ENCODE results near the gene CASQ1. TPM values are rescaled to one million over a fixed set of nuclear protein-coding genes. Genes with fewer than 3 reads are reported as not detected.

CASQ1 gene
- total RNA-seq, 2 donors from 2014 or later, result not detected

DNA sequence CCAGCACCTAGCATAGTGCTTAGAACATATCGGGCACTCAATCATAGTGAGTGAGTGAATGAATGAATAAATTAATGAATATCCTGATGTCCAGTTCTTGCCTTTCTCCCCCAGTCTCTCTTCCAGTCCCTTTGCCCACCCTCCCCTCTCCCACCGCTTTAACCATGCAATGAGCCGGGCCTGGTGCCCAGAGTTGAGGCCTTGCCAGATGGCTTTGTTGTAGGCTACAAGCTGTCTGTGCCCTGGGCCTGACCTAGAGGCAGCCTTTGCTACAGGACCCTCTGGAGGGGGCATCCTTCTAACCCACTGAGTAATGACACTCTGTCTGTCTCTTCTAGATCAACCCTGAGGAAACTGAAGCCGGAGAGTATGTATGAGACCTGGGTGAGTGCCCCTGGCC lies 6.9 kb downstream of the CASQ1 start:
- Mint-ChIP-seq H3K27me3 (no peaks in the 10 kb centered on the region), H3K4me1 (peaks cover 5% of the 10 kb centered on the region), H3K27ac (no peak overlapping the region), H3K4me3 (no peak overlapping the region), H3K36me3 (ENCODE audit: low read depth) (no peaks in the 10 kb centered on the region)
- DNase-seq (no peak), ATAC-seq (no peak)
- H3K9me3 ChIP-seq (ENCODE audit: control insufficient read depth, low read length, poor library complexity, severe bottlenecking), result no peaks in the 10 kb centered on the region

DNA sequence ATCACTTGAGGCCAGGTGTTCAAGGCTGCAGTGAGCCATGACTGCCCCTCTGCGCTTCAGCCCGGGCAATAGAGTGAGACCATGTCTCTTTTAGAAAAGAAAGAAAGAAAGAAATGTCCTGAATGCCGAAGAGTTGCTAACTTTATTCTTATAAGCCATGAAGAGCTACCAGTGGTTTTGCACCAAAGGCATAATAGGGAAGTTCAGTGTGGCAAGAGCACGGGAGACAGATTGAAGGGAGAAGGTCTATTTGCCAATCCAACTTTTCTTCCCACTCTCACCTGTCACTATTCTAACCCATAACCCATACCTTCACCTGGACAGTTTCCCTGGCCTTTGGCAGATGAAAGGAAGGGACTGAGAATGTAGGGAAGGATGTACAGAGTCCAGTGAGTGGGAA lies 10.4 kb downstream of the CASQ1 start:
- Mint-ChIP-seq H3K4me1 (peaks cover 14% of the 10 kb centered on the region), H3K27ac (no peak overlapping the region), H3K4me3 (no peak overlapping the region), H3K36me3 (ENCODE audit: low read depth) (no peaks in the 10 kb centered on the region), H3K27me3 (no peaks in the 10 kb centered on the region)
- no peaks in the 10 kb centered on the region for H3K9me3 ChIP-seq (ENCODE audit: control insufficient read depth, low read length, poor library complexity, severe bottlenecking)
- ATAC-seq (no peak), DNase-seq (no peak)

DNA sequence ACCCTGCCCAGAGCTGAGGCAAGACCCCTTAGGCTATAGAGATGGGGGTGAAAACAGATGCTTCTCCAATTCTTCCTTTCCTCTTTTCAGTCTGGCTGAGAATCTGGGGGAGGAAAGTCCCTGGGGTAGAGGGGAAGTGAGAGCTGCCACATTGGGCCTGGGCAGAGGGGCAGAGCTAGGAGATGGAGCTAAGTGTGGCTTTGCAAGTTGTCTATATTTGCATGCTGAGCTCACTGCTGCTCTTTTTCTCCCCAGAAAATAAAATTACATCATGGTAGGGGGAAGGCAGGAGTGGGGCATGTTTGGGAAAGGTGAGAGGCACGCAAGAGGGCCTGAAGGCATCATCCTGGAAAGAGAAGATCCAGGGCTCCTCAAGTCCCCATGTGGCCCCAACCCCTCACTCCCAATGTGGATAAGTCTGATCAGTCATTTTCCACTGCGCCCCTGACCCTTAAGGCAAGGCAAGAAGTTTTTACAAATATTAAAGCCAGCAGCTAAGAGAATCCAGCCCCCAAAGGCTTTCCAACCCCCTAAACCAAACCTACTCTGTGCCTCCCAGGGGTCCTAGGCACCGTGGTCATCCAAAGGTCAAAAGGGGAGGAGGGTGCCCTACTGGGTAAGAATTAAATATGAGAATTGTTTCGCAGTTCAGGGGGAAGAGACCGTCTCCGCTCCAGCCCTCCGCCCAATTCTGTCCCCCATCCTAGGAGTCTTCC lies 14.3 kb downstream of the CASQ1 start:
- peak overlapping the region; percentile 93 for H3K4me3 Mint-ChIP-seq
- H3K4me1 Mint-ChIP-seq, result peaks cover 50% of the 10 kb centered on the region
- H3K27ac Mint-ChIP-seq, result peak overlapping the region; percentile 92
- ATAC-seq (peak; percentile 66), DNase-seq (no peak)
- no peaks in the 10 kb centered on the region for H3K27me3 Mint-ChIP-seq
- H3K36me3 Mint-ChIP-seq (ENCODE audit: low read depth), result no peaks in the 10 kb centered on the region
- H3K9me3 ChIP-seq (ENCODE audit: control insufficient read depth, low read length, poor library complexity, severe bottlenecking), result no peaks in the 10 kb centered on the region

DNA sequence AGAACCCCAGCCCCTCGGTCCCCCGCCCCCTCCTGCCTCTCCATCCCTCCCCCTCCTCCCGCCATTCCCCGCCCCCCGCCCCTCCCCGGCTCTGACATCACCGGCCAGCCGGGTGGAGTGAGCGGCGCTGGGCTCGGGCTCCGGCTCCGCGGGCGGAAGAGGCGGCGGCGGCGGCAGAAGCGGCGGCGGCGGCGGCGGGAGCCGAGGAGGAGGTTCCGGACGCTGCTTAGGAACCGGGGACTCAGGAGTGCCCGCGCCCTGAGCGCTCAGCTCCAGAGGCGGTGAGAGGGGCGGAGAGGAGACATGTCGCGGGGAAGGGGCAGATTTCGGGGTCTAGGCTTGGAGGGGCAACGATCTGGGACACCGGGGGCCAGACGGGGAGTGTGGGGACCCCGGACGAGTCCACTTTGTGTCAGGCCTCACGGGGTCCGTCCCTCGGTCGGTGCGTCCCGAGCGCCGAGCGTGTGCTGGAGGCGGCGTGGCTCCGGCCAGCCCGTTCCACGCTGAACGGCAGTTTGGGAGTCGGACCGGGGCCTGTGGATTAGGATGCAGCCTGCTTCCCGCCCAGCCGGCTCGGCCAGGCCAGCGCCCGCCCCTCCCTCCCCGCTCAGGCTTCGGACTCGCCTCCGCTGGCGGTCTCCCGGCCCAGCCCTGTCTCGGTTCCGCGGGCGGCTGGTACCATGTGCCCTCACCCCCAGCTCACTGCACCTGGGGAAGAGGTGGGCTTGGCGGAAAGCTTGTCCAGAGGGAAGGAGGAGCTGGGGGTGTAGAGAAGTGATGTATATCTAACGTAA lies 15.1 kb downstream of the CASQ1 start, which contains the start of gene PEA15:
Gene PEA15, plus strand, starts transcription at position 143 of the 794 bp plus-strand sequence. CDS start 6,161 bp downstream, outside the sequence.
- no peaks in the 10 kb centered on the region for H3K9me3 ChIP-seq (ENCODE audit: control insufficient read depth, low read length, poor library complexity, severe bottlenecking)
- Mint-ChIP-seq H3K4me1 (peaks cover 55% of the 10 kb centered on the region), H3K36me3 (ENCODE audit: low read depth) (no peaks in the 10 kb centered on the region), H3K4me3 (peak within 1 kb of the TSS; percentile 93), H3K27me3 (no peaks in the 10 kb centered on the region), H3K27ac (peak within 1 kb of the TSS; percentile 92)
- peak; percentile 45 to 60 (median 56) for DNase-seq
- peak; percentile 75 for ATAC-seq

DNA sequence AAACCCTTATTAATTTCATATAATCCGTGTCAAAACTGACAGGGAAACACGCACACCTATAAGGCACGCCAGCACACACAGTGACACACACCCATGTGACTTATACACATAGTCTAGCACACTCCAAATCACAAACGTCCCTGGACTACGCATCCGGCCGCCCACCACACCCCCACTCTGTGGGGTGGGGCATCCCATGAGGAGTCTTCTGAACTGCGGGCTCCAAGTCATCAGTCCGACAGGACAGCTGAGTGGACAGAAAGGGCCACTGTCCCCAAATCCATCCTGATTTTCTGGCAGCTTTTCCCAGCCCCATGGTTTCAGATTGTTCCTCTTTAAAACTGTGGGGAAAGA lies 15.6 kb downstream of the CASQ1 start:
- no peaks in the 10 kb centered on the region for H3K9me3 ChIP-seq (ENCODE audit: control insufficient read depth, low read length, poor library complexity, severe bottlenecking)
- H3K4me3 Mint-ChIP-seq, result peak overlapping the region; percentile 93
- ATAC-seq (peak; percentile 59), DNase-seq (peak in 1 of 3 donors; percentile 31)
- H3K4me1 Mint-ChIP-seq, result peaks cover 56% of the 10 kb centered on the region
- no peaks in the 10 kb centered on the region for H3K36me3 Mint-ChIP-seq (ENCODE audit: low read depth)
- H3K27ac Mint-ChIP-seq, result peak overlapping the region; percentile 92
- no peaks in the 10 kb centered on the region for H3K27me3 Mint-ChIP-seq

DNA sequence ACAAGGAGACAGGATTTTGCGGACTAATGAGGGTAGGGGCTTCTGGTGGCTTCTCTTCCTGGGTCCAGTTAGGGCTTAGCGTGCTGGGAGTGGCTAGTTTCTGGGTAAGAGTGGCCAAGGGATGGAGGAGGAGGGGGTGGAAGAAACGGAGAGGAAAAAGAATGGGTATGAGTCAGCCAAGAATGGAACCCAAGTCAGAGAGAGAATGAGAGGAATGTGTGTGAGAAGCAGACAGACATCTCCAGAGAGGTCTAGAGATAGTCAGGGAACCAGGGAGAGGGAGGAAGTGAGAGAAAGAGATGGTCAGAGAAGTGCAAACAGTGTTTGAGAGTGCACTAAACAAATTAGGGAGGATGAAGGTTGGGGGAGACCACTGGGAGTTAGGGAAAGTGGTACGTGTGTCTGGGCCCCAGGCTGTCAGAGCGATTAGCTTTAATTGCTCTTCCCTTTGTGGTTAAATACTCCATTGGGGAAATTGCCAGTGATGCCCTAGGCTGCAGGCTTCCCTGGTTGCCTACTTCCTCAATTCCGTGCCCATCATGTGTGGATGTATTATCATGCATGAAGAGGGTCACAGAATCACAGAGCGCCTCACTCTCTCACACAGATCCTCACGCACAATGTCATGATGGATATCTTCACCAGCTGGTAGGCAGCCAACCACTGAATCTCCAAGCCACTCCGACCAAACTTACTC lies 16.2 kb downstream of the CASQ1 start:
- no peaks in the 10 kb centered on the region for H3K9me3 ChIP-seq (ENCODE audit: control insufficient read depth, low read length, poor library complexity, severe bottlenecking)
- H3K27me3 Mint-ChIP-seq, result no peaks in the 10 kb centered on the region
- H3K4me1 Mint-ChIP-seq, result peaks cover 57% of the 10 kb centered on the region
- peak overlapping the region; percentile 93 for H3K4me3 Mint-ChIP-seq
- no peak for DNase-seq
- ATAC-seq, result no peak
- H3K36me3 Mint-ChIP-seq (ENCODE audit: low read depth), result no peaks in the 10 kb centered on the region
- H3K27ac Mint-ChIP-seq, result peak overlapping the region; percentile 92

DNA sequence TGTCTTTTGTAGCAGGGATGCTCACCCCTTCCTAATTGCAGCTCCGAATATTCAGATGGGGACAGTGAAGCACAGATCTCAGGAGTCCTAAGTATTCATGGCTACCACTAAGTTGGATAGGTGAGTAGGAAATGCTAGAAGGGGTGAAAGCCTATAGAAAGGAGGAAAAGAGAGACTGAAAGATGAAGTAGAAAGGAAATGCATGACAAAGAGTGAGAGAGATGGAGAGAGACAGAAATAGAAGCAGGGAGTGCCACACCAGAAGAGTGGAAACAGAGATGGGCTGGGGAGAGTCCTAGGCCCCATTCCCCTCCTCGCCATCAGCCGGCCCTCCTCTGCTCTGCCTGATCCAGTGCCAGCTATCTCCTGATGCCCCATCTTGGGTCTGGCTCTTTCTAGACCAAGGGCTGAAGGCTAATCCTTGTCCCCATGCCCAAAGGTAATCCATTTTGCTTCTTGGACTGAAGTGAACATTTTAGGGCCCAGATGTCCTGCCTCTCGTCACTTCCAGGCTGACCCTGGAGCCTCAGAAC lies 16.8 kb downstream of the CASQ1 start:
- no peaks in the 10 kb centered on the region for H3K27me3 Mint-ChIP-seq
- H3K9me3 ChIP-seq (ENCODE audit: control insufficient read depth, low read length, poor library complexity, severe bottlenecking), result no peaks in the 10 kb centered on the region
- no peak for DNase-seq
- H3K4me3 Mint-ChIP-seq, result peak overlapping the region; percentile 93
- peak overlapping the region; percentile 92 for H3K27ac Mint-ChIP-seq
- no peak for ATAC-seq
- peaks cover 2% of the 10 kb centered on the region for H3K36me3 Mint-ChIP-seq (ENCODE audit: low read depth)
- peaks cover 56% of the 10 kb centered on the region for H3K4me1 Mint-ChIP-seq

DNA sequence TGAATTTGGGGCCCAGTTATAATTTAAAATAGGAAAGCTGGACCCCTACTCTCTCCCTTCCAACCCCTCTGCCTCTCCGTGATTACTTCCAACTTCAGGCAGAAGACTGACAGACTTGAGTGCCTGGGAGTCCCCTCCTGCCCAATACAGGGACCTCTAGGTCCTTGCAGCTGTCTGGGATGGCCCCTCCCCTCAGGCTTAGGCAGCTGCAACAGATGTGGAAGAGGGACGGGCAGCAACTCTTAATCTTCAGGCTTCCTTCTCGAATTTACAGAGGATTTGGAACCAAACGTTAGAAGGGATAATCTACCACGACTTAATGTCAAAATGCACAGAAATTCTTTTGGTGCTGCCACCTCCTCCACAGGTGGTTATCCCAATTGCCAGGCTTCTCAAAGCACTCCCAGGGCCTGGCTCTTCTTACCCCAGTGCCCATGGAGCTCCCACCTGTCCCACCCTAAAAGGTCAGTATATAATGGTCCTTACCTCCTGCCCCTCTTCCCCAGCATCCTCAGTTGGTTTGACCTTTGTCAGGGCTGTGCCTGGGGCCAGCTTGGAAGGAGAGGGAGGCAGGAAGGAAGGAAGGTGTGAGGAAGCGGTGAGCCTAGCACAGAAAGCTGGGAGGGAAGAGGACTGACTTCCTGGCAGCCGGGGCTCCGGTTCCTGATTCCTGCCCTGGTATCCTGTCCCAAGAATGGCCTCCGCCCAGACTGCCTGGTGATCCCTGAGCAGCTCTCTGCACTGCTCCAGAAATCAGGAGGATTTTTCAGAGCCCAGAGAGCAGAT lies 17.6 kb downstream of the CASQ1 start:
- Mint-ChIP-seq H3K4me1 (peaks cover 58% of the 10 kb centered on the region), H3K27me3 (no peaks in the 10 kb centered on the region), H3K36me3 (ENCODE audit: low read depth) (peaks cover 5% of the 10 kb centered on the region), H3K27ac (peak overlapping the region; percentile 94), H3K4me3 (no peak overlapping the region)
- H3K9me3 ChIP-seq (ENCODE audit: control insufficient read depth, low read length, poor library complexity, severe bottlenecking), result no peaks in the 10 kb centered on the region
- ATAC-seq (no peak), DNase-seq (no peak)

DNA sequence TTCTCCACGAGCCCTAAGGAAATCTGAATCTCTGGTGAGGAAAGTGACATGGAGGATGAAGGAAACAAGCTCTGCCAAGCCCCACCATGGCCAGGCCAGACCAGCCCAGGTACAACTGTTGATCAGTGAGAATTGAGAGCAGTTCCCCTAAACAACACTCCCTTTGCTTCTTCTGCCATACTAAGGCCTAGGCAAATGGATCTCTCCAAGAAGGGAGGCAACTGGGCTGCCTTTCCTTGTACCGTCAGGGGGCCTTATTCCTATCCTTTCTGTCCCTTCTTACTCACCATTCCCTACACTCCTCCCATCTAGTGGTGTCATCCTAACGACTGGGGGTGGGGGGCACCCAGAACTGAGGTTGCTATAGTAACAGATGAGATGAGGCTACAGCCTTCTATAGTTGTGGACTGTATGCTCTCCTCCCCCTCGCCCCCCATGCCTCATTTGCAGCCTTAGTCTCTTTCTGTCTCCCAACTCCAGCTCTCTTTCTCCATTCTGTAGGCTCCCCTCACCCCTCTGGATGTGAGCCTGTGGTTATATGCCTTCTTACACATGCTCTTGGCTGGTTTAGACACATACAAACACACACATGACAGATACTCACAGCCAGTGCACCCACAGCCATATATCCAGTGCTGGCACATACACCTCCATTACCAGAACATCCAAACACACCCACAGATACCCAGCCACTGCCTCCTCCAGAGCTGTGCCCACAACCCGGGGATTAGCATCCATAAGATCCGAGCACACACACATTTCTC lies 18.4 kb downstream of the CASQ1 start:
- H3K27me3 Mint-ChIP-seq, result no peaks in the 10 kb centered on the region
- H3K4me1 Mint-ChIP-seq, result peaks cover 58% of the 10 kb centered on the region
- H3K36me3 Mint-ChIP-seq (ENCODE audit: low read depth), result peaks cover 11% of the 10 kb centered on the region
- DNase-seq, result no peak
- ATAC-seq, result no peak
- peak overlapping the region; percentile 94 for H3K27ac Mint-ChIP-seq
- no peaks in the 10 kb centered on the region for H3K9me3 ChIP-seq (ENCODE audit: control insufficient read depth, low read length, poor library complexity, severe bottlenecking)
- no peak overlapping the region for H3K4me3 Mint-ChIP-seq

DNA sequence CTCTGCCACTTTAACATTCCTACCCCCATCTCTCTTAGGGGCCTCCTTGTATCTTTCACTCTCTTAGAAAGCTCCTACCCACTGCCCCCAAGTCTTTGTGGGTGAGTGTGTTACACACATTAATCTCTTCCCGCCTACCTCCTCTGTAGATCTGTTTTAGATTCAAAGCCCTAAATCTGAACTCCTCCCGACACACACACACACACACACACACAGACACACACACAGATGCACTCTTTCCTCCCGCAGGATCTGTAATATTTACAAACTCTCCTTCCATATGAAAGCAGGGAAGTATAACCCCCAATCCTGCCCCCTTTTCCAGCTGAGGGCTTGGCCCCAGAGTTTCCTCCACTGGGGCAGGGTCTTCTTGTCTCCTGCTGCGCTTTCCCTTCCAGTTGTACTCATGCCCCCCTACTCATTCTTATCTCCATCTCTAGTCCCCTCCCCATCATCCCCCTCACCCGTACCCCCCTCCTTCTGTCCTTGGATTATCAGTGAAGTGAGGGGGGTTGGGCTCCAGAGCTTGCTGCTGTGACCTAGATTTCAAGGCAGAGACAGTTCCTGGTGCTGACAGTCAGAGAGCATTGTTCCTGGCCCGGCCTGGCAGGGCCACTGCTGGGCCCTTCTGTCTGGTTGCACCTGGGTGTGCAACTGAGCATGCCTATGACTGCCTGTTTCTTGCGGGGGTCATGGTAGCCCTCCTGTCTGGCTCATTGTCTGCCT lies 19.1 kb downstream of the CASQ1 start:
- DNase-seq (no peak), ATAC-seq (peak; percentile 27)
- Mint-ChIP-seq H3K27ac (peak overlapping the region; percentile 94), H3K4me1 (peaks cover 52% of the 10 kb centered on the region), H3K27me3 (no peaks in the 10 kb centered on the region), H3K36me3 (ENCODE audit: low read depth) (peaks cover 14% of the 10 kb centered on the region), H3K4me3 (no peak overlapping the region)
- H3K9me3 ChIP-seq (ENCODE audit: control insufficient read depth, low read length, poor library complexity, severe bottlenecking), result no peaks in the 10 kb centered on the region

DNA sequence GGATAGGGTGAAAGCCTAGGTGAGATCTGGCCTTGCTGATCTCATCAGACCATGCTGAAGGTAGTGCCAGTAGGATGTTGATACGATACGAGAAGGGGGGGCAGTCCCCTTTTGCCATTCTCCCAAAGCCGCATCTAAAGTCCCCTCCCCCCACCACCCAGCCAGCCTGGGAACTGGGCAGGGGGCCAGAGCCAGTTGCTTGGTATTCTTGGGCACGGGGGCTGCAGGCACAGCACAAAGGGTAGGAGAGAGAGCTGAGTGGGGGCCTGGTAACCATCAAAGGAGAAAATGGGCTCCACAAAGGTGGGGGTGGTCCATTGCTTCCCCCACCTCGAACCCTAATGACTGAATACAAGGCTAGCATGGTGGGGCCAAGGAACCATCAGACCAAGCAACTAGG lies 20.2 kb downstream of the CASQ1 start:
- Mint-ChIP-seq H3K27me3 (no peaks in the 10 kb centered on the region), H3K27ac (peak overlapping the region; percentile 94), H3K4me3 (no peak overlapping the region), H3K36me3 (ENCODE audit: low read depth) (peaks cover 16% of the 10 kb centered on the region), H3K4me1 (peaks cover 49% of the 10 kb centered on the region)
- no peaks in the 10 kb centered on the region for H3K9me3 ChIP-seq (ENCODE audit: control insufficient read depth, low read length, poor library complexity, severe bottlenecking)
- ATAC-seq (no peak), DNase-seq (no peak)
